Measurements from ENCODE around the gene CCDC77. TPM values are rescaled to one million over a fixed set of nuclear protein-coding genes. Genes with fewer than 3 reads are reported as not detected.

Gene CCDC77
- total and polyA plus RNA-seq, 10 of the 15 experiments (the other 5 are each of a cell fraction or from before 2014, with no cell fraction given) = 8.8 to 22.5 (median 15.8) TPM

- TF ChIP-seq ZSCAN29 (IDR thresholded peaks at IDR 0.05) = no peak
Measured at GRCh38 chr12:490260-490659, 88.8 kb downstream of the CCDC77 start (continued).

Other genes starting within 250 kb of the CCDC77 start
- 0.06 TPM in 1 of 2 replicates, not detected in the other for gene SLC6A12, start 187.5 kb upstream of the CCDC77 start, total RNA-seq (2014; rRNA removed)
- gene SLC6A12, start 187.5 kb upstream of the CCDC77 start, total RNA-seq (2014; rRNA removed; fragmentation: Illumina TruSeq; extraction: Trizol) = not detected in 2 replicates
- gene SLC6A12, start 187.5 kb upstream of the CCDC77 start, total RNA-seq (2021) = not detected in 2 replicates
- gene SLC6A12, start 187.5 kb upstream of the CCDC77 start, polyA plus RNA-seq (2011; rRNA removed) = 0.11 TPM in 1 of 2 replicates, not detected in the other
- 0.07 TPM in 1 of 2 replicates, not detected in the other for gene SLC6A12, start 187.5 kb upstream of the CCDC77 start, polyA plus RNA-seq (2014; fragmentation: Illumina TruSeq; extraction: Trizol)
- not detected for gene SLC6A12, start 187.5 kb upstream of the CCDC77 start, polyA plus RNA-seq (2014; fragmentation: Nextera tagmentation; extraction: Ambion mirVana)
- gene SLC6A12, start 187.5 kb upstream of the CCDC77 start, polyA plus RNA-seq (2014; rRNA removed) = not detected in 2 replicates
- gene SLC6A12, start 187.5 kb upstream of the CCDC77 start, polyA plus RNA-seq (2016; fragmentation: Nextera tagmentation; extraction: Ambion mirVana) = not detected
- gene SLC6A13, start 138.8 kb upstream of the CCDC77 start, total RNA-seq (2014; rRNA removed) = not detected in 2 replicates
- 0.18 and 0.32 TPM in 2 replicates for gene SLC6A13, start 138.8 kb upstream of the CCDC77 start, total RNA-seq (2014; rRNA removed; fragmentation: Illumina TruSeq; extraction: Trizol)
- gene SLC6A13, start 138.8 kb upstream of the CCDC77 start, total RNA-seq (2021) = 0.46 and 0.61 TPM in 2 replicates
- 1.2 and 2.1 TPM in 2 replicates for gene SLC6A13, start 138.8 kb upstream of the CCDC77 start, polyA plus RNA-seq (2011; rRNA removed)
- 0.35 TPM in 1 of 2 replicates, not detected in the other for gene SLC6A13, start 138.8 kb upstream of the CCDC77 start, polyA plus RNA-seq (2014; fragmentation: Illumina TruSeq; extraction: Trizol)
- gene SLC6A13, start 138.8 kb upstream of the CCDC77 start, polyA plus RNA-seq (2014; fragmentation: Nextera tagmentation; extraction: Ambion mirVana) = under 1 TPM; 0.19 to 0.20 TPM
- 0.18 and 0.20 TPM in 2 replicates for gene SLC6A13, start 138.8 kb upstream of the CCDC77 start, polyA plus RNA-seq (2014; rRNA removed)
- gene SLC6A13, start 138.8 kb upstream of the CCDC77 start, polyA plus RNA-seq (2016; fragmentation: Nextera tagmentation; extraction: Ambion mirVana) = not detected
- gene KDM5A, start 12.3 kb upstream of the CCDC77 start, total RNA-seq (2014; rRNA removed) = 28.6 and 30.4 TPM in 2 replicates
- gene KDM5A, start 12.3 kb upstream of the CCDC77 start, total RNA-seq (2014; rRNA removed; fragmentation: Illumina TruSeq; extraction: Trizol) = 36.4 and 37.7 TPM in 2 replicates
- gene KDM5A, start 12.3 kb upstream of the CCDC77 start, total RNA-seq (2021) = 54.3 and 59.9 TPM in 2 replicates
- 26.7 and 28.1 TPM in 2 replicates for gene KDM5A, start 12.3 kb upstream of the CCDC77 start, polyA plus RNA-seq (2011; rRNA removed)
- 20.5 and 33.7 TPM in 2 replicates for gene KDM5A, start 12.3 kb upstream of the CCDC77 start, polyA plus RNA-seq (2014; fragmentation: Illumina TruSeq; extraction: Trizol)
- 10 to 100 TPM in 1 of 2 experiments, 1 to 10 TPM in 1; 9.0 to 10.5 TPM for gene KDM5A, start 12.3 kb upstream of the CCDC77 start, polyA plus RNA-seq (2014; fragmentation: Nextera tagmentation; extraction: Ambion mirVana)
- gene KDM5A, start 12.3 kb upstream of the CCDC77 start, polyA plus RNA-seq (2014; rRNA removed) = 14.8 and 16.3 TPM in 2 replicates
- 10 to 100 TPM; 35.2 to 40.0 TPM for gene KDM5A, start 12.3 kb upstream of the CCDC77 start, polyA plus RNA-seq (2016; fragmentation: Nextera tagmentation; extraction: Ambion mirVana)
- 3.1 and 3.6 TPM in 2 replicates for gene B4GALNT3, start 58.3 kb downstream of the CCDC77 start, total RNA-seq (2014; rRNA removed)
- gene B4GALNT3, start 58.3 kb downstream of the CCDC77 start, total RNA-seq (2014; rRNA removed; fragmentation: Illumina TruSeq; extraction: Trizol) = 2.3 and 2.7 TPM in 2 replicates
- gene B4GALNT3, start 58.3 kb downstream of the CCDC77 start, total RNA-seq (2021) = 3.1 and 3.8 TPM in 2 replicates
- gene B4GALNT3, start 58.3 kb downstream of the CCDC77 start, polyA plus RNA-seq (2011; rRNA removed) = 0.01 TPM in 1 of 2 replicates, not detected in the other
- gene B4GALNT3, start 58.3 kb downstream of the CCDC77 start, polyA plus RNA-seq (2014; fragmentation: Illumina TruSeq; extraction: Trizol) = 0.57 and 1.8 TPM in 2 replicates
- gene B4GALNT3, start 58.3 kb downstream of the CCDC77 start, polyA plus RNA-seq (2014; fragmentation: Nextera tagmentation; extraction: Ambion mirVana) = under 1 TPM; 0.05 to 0.26 TPM
- 2.2 and 2.8 TPM in 2 replicates for gene B4GALNT3, start 58.3 kb downstream of the CCDC77 start, polyA plus RNA-seq (2014; rRNA removed)
- gene B4GALNT3, start 58.3 kb downstream of the CCDC77 start, polyA plus RNA-seq (2016; fragmentation: Nextera tagmentation; extraction: Ambion mirVana) = 1 to 10 TPM; 3.8 to 4.2 TPM

Measured in GM12878 (cell line).